ENCODE results near the gene GEMIN8. TPM values are rescaled to one million over a fixed set of nuclear protein-coding genes. Genes with fewer than 3 reads are reported as not detected.

GEMIN8 gene
- total RNA-seq, 4 donors from 2014 or later: 8.6 to 22.1 (median 12.6) TPM

GRCh38 chrX:14014526-14014925 lies 15.2 kb downstream of the GEMIN8 start:
- no peaks in the 10 kb centered on the region for H3K4me1 ChIP-seq
- H3K4me3 ChIP-seq: no peak overlapping the region
- no peaks in the 10 kb centered on the region for H3K27me3 ChIP-seq
- no peaks in the 10 kb centered on the region for H3K36me3 ChIP-seq
- intact Hi-C loops (cut with DNase I; ENCODE audit: low total_unique reads) (no loop called here), in situ Hi-C loops (cut with MboI; ENCODE audit: low pct_ligation_motif_present in 1 of 4, low pct_unique_long_range_greater_than_20kb in 1 of 4, low sequenced_read_pairs in 3 of 4) (no loop called here)
- TF ChIP-seq POLR2A (IDR thresholded peaks at IDR 0.05) (no peak), EP300 (IDR thresholded peaks at IDR 0.05; ENCODE audit: low read depth) (no peak), POLR2AphosphoS5 (IDR thresholded peaks at IDR 0.05) (no peak)
- TF ChIP-seq, protein P1, sequence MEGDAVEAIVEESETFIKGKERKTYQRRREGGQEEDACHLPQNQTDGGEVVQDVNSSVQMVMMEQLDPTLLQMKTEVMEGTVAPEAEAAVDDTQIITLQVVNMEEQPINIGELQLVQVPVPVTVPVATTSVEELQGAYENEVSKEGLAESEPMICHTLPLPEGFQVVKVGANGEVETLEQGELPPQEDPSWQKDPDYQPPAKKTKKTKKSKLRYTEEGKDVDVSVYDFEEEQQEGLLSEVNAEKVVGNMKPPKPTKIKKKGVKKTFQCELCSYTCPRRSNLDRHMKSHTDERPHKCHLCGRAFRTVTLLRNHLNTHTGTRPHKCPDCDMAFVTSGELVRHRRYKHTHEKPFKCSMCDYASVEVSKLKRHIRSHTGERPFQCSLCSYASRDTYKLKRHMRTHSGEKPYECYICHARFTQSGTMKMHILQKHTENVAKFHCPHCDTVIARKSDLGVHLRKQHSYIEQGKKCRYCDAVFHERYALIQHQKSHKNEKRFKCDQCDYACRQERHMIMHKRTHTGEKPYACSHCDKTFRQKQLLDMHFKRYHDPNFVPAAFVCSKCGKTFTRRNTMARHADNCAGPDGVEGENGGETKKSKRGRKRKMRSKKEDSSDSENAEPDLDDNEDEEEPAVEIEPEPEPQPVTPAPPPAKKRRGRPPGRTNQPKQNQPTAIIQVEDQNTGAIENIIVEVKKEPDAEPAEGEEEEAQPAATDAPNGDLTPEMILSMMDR (IDR thresholded peaks at IDR 0.05): no peak
- H3K27ac ChIP-seq: no peak overlapping the region
- WGBS, 2 donors (ENCODE audit: low coverage in 1 of 2): 70% methylated on average over 2 to 4 of the region's 4 CpGs
- H3K9me3 ChIP-seq: no peaks in the 10 kb centered on the region
- DNase-seq: no peak

GRCh38 chrX:14013054-14013453 lies 16.6 kb downstream of the GEMIN8 start:
- intact Hi-C loops (cut with DNase I; ENCODE audit: low total_unique reads): no loop called here
- 76 to 93% methylated on average over 2 to 4 of the region's 4 CpGs for WGBS, 2 donors (ENCODE audit: low coverage in 1 of 2)

GRCh38 chrX:14010566-14010965 lies 19.1 kb downstream of the GEMIN8 start:
- Histone ChIP-seq H3K27me3 (no peaks in the 10 kb centered on the region), H3K4me1 (no peaks in the 10 kb centered on the region), H3K36me3 (no peaks in the 10 kb centered on the region), H3K9me3 (no peaks in the 10 kb centered on the region), H3K27ac (no peak overlapping the region), H3K4me3 (no peak overlapping the region)
- in situ Hi-C loops (cut with MboI; ENCODE audit: low pct_ligation_motif_present in 1 of 4, low pct_unique_long_range_greater_than_20kb in 1 of 4, low sequenced_read_pairs in 3 of 4): no loop called here
- no peak for TF ChIP-seq POLR2A (IDR thresholded peaks at IDR 0.05)
- no peak for TF ChIP-seq POLR2AphosphoS5 (IDR thresholded peaks at IDR 0.05)
- TF ChIP-seq, protein P1 (IDR thresholded peaks at IDR 0.05): no peak
- no peak for TF ChIP-seq EP300 (IDR thresholded peaks at IDR 0.05; ENCODE audit: low read depth)
- DNase-seq: no peak
- 92% methylated on average over 3 of the region's 3 CpGs; no CpG with 5 or more reads in 1 of the 2 donors for WGBS, 2 donors (ENCODE audit: low coverage in 1 of 2)
- intact Hi-C loops (cut with DNase I; ENCODE audit: low total_unique reads): no loop called here

More at GRCh38 chrX:14013054-14013453, 16.6 kb downstream of the GEMIN8 start:
- Histone ChIP-seq H3K4me1 (no peaks in the 10 kb centered on the region), H3K36me3 (no peaks in the 10 kb centered on the region), H3K9me3 (no peaks in the 10 kb centered on the region), H3K27ac (no peak overlapping the region), H3K27me3 (no peaks in the 10 kb centered on the region), H3K4me3 (no peak overlapping the region)
- in situ Hi-C loops (cut with MboI; ENCODE audit: low pct_ligation_motif_present in 1 of 4, low pct_unique_long_range_greater_than_20kb in 1 of 4, low sequenced_read_pairs in 3 of 4): no loop called here
- TF ChIP-seq EP300 (IDR thresholded peaks at IDR 0.05; ENCODE audit: low read depth) (no peak), POLR2A (IDR thresholded peaks at IDR 0.05) (no peak), POLR2AphosphoS5 (IDR thresholded peaks at IDR 0.05) (no peak)
- TF ChIP-seq, protein P1 (IDR thresholded peaks at IDR 0.05): no peak
- DNase-seq: no peak

DNA sequence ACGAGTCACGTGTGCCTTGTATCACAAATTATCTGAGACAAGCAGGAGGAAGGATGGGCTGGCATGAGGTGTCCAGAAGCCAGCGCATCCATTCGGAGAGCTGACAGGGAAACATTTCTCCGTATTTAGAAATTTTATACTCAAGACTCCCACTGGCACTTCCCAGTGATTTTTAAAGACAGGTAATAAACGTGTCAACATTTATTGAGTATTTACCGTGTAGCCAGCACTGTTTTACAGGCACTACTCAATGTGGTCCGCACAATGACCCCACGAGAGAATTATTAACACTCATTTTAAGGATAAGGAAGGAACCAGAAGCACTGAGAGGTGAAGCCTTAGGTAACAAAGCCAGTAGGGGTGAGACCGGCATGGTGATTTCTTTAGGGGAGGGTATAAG lies 23.2 kb downstream of the GEMIN8 start:
- no peaks in the 10 kb centered on the region for H3K9me3 ChIP-seq
- H3K27me3 ChIP-seq: no peaks in the 10 kb centered on the region
- no peaks in the 10 kb centered on the region for H3K4me1 ChIP-seq
- no peak overlapping the region for H3K27ac ChIP-seq
- no peak overlapping the region for H3K4me3 ChIP-seq
- TF ChIP-seq POLR2AphosphoS5 (IDR thresholded peaks at IDR 0.05) (no peak), POLR2A (IDR thresholded peaks at IDR 0.05) (no peak), EP300 (IDR thresholded peaks at IDR 0.05; ENCODE audit: low read depth) (no peak)
- TF ChIP-seq, protein P1 (IDR thresholded peaks at IDR 0.05): no peak
- in situ Hi-C loops (cut with MboI; ENCODE audit: low pct_ligation_motif_present in 1 of 4, low pct_unique_long_range_greater_than_20kb in 1 of 4, low sequenced_read_pairs in 3 of 4): no loop called here
- WGBS, 2 donors (ENCODE audit: low coverage in 1 of 2): 79% methylated on average over 10 of the region's 10 CpGs; no CpG with 5 or more reads in 1 of the 2 donors
- no peaks in the 10 kb centered on the region for H3K36me3 ChIP-seq
- intact Hi-C loops (cut with DNase I; ENCODE audit: low total_unique reads): no loop called here
- no peak for DNase-seq

All from transverse colon (tissue), 4 donors.